GM12892 (cell line): Measurements from ENCODE around the gene GATB.

Source experiments
- POLR2A ChIP-seq: IDR thresholded peaks from 2 replicates; pipeline ENCODE4 v1.6.1; 2011; ENCODE audit warnings: low read depth, low read length, control low read depth
- POLR2AphosphoS5 ChIP-seq: IDR thresholded peaks from 2 replicates; pipeline ENCODE4 v1.6.1; 2011; ENCODE audit warnings: low read depth, low read length, control low read depth
- TAF1 ChIP-seq: IDR thresholded peaks from 2 replicates; pipeline ENCODE4 v1.6.1; 2011; ENCODE audit warnings: low read depth, mild to moderate bottlenecking, control low read depth, low read length, borderline replicate concordance

DNA sequence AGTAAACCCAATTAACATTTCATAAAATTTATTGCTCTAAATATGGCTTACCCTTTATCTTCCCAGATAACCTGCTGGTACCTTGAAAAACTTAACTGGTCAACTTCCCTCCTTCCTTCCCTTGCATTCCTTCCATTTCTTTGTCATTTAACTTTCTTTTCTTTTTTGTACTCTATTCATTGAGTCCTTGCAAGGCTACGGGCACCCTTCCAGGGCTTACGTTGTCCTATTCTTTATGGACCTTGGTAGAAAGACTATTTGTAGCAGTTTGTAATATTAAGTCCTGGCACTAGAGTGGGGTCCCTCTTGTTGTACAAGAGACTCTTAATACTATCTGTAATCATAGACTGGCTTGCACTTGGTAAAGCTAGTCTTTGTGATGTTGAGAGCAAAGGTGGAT is 8.0 kb upstream of the GATB start:
- no peak for TF ChIP-seq POLR2A
- no peak for TF ChIP-seq POLR2AphosphoS5
- no peak for TF ChIP-seq TAF1
